Activated CD8-positive, alpha-beta memory T cell treated with anti-CD3 and anti-CD28 coated beads, Interleukin-2, amount 50 U/mL, for 1 hour (primary cell): ENCODE data around the gene CDH8.
"Not testable (repeated sequence)": the region's sequence is repeated elsewhere in the genome, so short reads cannot be mapped to it uniquely, and the experiment has no call there.

Experiments
- DNase-seq: peaks from one replicate; pipeline ENCODE4 v3.0.0-alpha.2; 2020; ENCODE audit errors: extremely low read depth

Gene CDH8

GRCh38 chr16:61791464-61791863, 244.8 kb downstream of the CDH8 start:
- DNase-seq, result no peak

- not testable (repeated sequence) for DNase-seq
Observed at GRCh38 chr16:61781855-61782254, 254.4 kb downstream of the CDH8 start.

- no peak for DNase-seq
Observed at GRCh38 chr16:61780161-61780560, 256.1 kb downstream of the CDH8 start.

- DNase-seq, result no peak
Observed at GRCh38 chr16:61770301-61770700, 265.9 kb downstream of the CDH8 start.

- DNase-seq, result no peak
Observed at GRCh38 chr16:61763991-61764390, 272.2 kb downstream of the CDH8 start.

GRCh38 chr16:61763013-61763412, 273.2 kb downstream of the CDH8 start:
- DNase-seq, result no peak

GRCh38 chr16:61730997-61731396, 305.2 kb downstream of the CDH8 start:
- DNase-seq, result no peak

GRCh38 chr16:61726701-61727100, 309.5 kb downstream of the CDH8 start:
- no peak for DNase-seq

GRCh38 chr16:61726125-61726524, 310.1 kb downstream of the CDH8 start:
- no peak for DNase-seq

- no peak for DNase-seq
Observed at GRCh38 chr16:61721544-61721943, 314.7 kb downstream of the CDH8 start.

- DNase-seq, result no peak
Observed at GRCh38 chr16:61715393-61715792, 320.8 kb downstream of the CDH8 start.

GRCh38 chr16:61713787-61714186, 322.5 kb downstream of the CDH8 start:
- DNase-seq, result no peak

- not testable (repeated sequence) for DNase-seq
Observed at GRCh38 chr16:61699640-61700039, 336.6 kb downstream of the CDH8 start.

GRCh38 chr16:61684541-61684940, 351.7 kb downstream of the CDH8 start:
- no peak for DNase-seq

GRCh38 chr16:61681673-61682072, 354.6 kb downstream of the CDH8 start:
- no peak for DNase-seq

- DNase-seq, result no peak
Observed at GRCh38 chr16:61681124-61681523, 355.1 kb downstream of the CDH8 start.

- no peak for DNase-seq
Observed at GRCh38 chr16:61678182-61678581, 358.1 kb downstream of the CDH8 start.

- no peak for DNase-seq
Observed at GRCh38 chr16:61677776-61678175, 358.5 kb downstream of the CDH8 start.

GRCh38 chr16:61676740-61677139, 359.5 kb downstream of the CDH8 start:
- no peak for DNase-seq

GRCh38 chr16:61671161-61671560, 365.1 kb downstream of the CDH8 start:
- no peak for DNase-seq

GRCh38 chr16:61665512-61665911, 370.7 kb downstream of the CDH8 start:
- DNase-seq, result no peak

- DNase-seq, result no peak
Observed at GRCh38 chr16:61659936-61660335, 376.3 kb downstream of the CDH8 start.

- DNase-seq, result no peak
Observed at GRCh38 chr16:61654962-61655361, 381.3 kb downstream of the CDH8 start.

GRCh38 chr16:61653544-61653943, 382.7 kb downstream of the CDH8 start:
- no peak for DNase-seq

- DNase-seq, result no peak
Observed at GRCh38 chr16:61645561-61645960, 390.7 kb downstream of the CDH8 start.
